ENCODE results near the gene ASCC1. TPM values are rescaled to one million over a fixed set of nuclear protein-coding genes. Genes with fewer than 3 reads are reported as not detected.
A peak's percentile ranks its signal among the peaks of the same experiment; 100 is the strongest.

ASCC1 gene
- total and polyA plus RNA-seq, 2 of the 13 experiments (the other 11 are each of a cell fraction or from before 2014, with no cell fraction given), result 21.6 to 30.1 TPM

DNA sequence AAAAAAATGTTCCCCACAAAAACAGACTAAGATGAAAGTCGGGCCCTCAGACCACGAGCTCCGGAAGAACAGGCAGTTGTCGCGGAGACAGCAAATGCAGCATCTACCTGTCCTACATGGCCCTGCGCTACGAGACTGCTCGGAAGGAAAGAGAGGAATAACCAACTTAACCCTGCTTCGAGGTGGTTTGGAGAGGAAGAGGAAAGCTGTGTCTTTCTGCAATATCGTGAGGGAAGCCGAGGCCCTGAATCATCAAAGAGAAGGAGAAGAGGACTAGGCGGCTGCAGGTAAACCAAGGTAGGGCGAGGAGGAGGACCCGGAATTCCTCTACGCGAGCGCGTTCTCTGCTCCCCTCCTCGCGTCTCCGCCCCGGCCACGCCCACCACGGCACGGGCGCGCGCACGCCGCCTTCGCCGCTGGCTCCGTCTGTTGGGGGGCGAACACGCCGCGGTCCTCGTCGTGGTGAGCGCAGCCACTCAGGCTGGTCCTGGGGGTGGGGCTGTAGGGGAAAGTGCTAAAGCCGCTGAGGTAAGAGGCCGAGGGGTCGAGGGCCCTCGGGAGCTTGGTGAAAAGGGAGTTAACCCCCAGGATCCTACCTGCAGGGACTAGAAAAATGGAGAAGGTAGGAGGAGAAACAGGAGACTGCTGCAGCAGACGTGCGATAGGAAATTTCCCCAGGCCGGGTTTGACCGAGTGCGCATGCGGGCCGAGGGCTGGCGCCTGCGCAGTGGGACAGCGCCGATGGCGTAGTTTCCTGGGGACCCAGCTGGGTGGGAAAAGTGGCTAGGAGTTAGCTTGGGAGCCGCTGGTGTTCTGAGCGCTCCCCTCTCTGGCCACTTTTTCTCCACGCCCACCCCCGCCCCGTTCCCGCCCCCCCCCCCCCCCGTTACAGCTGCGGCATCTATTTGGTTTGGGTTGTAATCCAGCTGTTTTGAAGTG is at the start of gene ASCC1, which contains the start of gene ANAPC16 (continued):
- TF ChIP-seq, protein P1, sequence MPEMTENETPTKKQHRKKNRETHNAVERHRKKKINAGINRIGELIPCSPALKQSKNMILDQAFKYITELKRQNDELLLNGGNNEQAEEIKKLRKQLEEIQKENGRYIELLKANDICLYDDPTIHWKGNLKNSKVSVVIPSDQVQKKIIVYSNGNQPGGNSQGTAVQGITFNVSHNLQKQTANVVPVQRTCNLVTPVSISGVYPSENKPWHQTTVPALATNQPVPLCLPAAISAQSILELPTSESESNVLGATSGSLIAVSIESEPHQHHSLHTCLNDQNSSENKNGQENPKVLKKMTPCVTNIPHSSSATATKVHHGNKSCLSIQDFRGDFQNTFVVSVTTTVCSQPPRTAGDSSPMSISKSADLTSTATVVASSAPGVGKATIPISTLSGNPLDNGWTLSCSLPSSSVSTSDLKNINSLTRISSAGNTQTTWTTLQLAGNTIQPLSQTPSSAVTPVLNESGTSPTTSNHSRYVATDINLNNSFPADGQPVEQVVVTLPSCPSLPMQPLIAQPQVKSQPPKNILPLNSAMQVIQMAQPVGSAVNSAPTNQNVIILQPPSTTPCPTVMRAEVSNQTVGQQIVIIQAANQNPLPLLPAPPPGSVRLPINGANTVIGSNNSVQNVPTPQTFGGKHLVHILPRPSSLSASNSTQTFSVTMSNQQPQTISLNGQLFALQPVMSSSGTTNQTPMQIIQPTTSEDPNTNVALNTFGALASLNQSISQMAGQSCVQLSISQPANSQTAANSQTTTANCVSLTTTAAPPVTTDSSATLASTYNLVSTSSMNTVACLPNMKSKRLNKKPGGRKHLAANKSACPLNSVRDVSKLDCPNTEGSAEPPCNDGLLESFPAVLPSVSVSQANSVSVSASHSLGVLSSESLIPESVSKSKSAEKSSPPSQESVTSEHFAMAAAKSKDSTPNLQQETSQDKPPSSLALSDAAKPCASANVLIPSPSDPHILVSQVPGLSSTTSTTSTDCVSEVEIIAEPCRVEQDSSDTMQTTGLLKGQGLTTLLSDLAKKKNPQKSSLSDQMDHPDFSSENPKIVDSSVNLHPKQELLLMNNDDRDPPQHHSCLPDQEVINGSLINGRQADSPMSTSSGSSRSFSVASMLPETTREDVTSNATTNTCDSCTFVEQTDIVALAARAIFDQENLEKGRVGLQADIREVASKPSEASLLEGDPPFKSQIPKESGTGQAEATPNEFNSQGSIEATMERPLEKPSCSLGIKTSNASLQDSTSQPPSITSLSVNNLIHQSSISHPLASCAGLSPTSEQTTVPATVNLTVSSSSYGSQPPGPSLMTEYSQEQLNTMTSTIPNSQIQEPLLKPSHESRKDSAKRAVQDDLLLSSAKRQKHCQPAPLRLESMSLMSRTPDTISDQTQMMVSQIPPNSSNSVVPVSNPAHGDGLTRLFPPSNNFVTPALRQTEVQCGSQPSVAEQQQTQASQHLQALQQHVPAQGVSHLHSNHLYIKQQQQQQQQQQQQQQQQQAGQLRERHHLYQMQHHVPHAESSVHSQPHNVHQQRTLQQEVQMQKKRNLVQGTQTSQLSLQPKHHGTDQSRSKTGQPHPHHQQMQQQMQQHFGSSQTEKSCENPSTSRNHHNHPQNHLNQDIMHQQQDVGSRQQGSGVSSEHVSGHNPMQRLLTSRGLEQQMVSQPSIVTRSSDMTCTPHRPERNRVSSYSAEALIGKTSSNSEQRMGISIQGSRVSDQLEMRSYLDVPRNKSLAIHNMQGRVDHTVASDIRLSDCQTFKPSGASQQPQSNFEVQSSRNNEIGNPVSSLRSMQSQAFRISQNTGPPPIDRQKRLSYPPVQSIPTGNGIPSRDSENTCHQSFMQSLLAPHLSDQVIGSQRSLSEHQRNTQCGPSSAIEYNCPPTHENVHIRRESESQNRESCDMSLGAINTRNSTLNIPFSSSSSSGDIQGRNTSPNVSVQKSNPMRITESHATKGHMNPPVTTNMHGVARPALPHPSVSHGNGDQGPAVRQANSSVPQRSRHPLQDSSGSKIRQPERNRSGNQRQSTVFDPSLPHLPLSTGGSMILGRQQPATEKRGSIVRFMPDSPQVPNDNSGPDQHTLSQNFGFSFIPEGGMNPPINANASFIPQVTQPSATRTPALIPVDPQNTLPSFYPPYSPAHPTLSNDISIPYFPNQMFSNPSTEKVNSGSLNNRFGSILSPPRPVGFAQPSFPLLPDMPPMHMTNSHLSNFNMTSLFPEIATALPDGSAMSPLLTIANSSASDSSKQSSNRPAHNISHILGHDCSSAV (CRISPR knock-in tag; IDR thresholded peaks at IDR 0.05; ENCODE audit: borderline replicate concordance), result 0 out of 2 replicates have a peak, but pooled peaks have one; percentile 75
- peak; percentile 98 for TF ChIP-seq AHR (CRISPR knock-in tag; IDR thresholded peaks at IDR 0.05)
- no peak for TF ChIP-seq ETV5 (CRISPR knock-in tag; IDR thresholded peaks at IDR 0.05; ENCODE audit: borderline replicate concordance)
- TF ChIP-seq, protein P2, sequence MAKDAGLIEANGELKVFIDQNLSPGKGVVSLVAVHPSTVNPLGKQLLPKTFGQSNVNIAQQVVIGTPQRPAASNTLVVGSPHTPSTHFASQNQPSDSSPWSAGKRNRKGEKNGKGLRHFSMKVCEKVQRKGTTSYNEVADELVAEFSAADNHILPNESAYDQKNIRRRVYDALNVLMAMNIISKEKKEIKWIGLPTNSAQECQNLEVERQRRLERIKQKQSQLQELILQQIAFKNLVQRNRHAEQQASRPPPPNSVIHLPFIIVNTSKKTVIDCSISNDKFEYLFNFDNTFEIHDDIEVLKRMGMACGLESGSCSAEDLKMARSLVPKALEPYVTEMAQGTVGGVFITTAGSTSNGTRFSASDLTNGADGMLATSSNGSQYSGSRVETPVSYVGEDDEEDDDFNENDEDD (CRISPR knock-in tag; IDR thresholded peaks at IDR 0.05; ENCODE audit: borderline replicate concordance), result peak; percentile 77; the same call in 1 of the 2 replicates
- peak; percentile 31 to 61; a peak in 2 of 4 replicates for TF ChIP-seq EP300 (IDR thresholded peaks at IDR 0.05; ENCODE audit: low read depth in 2 of 2, low read length in 2 of 2)
- peak; percentile 43; the same call in 1 of the 2 replicates for TF ChIP-seq EP300 (CRISPR knock-in tag; IDR thresholded peaks at IDR 0.05; ENCODE audit: borderline replicate concordance)
- TF ChIP-seq, protein P3, sequence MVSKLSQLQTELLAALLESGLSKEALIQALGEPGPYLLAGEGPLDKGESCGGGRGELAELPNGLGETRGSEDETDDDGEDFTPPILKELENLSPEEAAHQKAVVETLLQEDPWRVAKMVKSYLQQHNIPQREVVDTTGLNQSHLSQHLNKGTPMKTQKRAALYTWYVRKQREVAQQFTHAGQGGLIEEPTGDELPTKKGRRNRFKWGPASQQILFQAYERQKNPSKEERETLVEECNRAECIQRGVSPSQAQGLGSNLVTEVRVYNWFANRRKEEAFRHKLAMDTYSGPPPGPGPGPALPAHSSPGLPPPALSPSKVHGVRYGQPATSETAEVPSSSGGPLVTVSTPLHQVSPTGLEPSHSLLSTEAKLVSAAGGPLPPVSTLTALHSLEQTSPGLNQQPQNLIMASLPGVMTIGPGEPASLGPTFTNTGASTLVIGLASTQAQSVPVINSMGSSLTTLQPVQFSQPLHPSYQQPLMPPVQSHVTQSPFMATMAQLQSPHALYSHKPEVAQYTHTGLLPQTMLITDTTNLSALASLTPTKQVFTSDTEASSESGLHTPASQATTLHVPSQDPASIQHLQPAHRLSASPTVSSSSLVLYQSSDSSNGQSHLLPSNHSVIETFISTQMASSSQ (IDR thresholded peaks at IDR 0.05; ENCODE audit: low read depth), result no peak
- TF ChIP-seq, protein P3 (CRISPR knock-in tag; IDR thresholded peaks at IDR 0.05; ENCODE audit: borderline replicate concordance), result peak; percentile 78; the same call in 1 of the 2 replicates
- TF ChIP-seq, protein P4, sequence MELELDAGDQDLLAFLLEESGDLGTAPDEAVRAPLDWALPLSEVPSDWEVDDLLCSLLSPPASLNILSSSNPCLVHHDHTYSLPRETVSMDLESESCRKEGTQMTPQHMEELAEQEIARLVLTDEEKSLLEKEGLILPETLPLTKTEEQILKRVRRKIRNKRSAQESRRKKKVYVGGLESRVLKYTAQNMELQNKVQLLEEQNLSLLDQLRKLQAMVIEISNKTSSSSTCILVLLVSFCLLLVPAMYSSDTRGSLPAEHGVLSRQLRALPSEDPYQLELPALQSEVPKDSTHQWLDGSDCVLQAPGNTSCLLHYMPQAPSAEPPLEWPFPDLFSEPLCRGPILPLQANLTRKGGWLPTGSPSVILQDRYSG (CRISPR knock-in tag; IDR thresholded peaks at IDR 0.05), result 0 out of 2 replicates have a peak, but pooled peaks have one; percentile 52
- TF ChIP-seq, protein P5, sequence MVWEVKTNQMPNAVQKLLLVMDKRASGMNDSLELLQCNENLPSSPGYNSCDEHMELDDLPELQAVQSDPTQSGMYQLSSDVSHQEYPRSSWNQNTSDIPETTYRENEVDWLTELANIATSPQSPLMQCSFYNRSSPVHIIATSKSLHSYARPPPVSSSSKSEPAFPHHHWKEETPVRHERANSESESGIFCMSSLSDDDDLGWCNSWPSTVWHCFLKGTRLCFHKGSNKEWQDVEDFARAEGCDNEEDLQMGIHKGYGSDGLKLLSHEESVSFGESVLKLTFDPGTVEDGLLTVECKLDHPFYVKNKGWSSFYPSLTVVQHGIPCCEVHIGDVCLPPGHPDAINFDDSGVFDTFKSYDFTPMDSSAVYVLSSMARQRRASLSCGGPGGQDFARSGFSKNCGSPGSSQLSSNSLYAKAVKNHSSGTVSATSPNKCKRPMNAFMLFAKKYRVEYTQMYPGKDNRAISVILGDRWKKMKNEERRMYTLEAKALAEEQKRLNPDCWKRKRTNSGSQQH (CRISPR knock-in tag; IDR thresholded peaks at IDR 0.05; ENCODE audit: low read depth), result peak; percentile 86; the same call in 1 of the 2 replicates

All from HepG2 (cell line).